HepG2 (cell line): ENCODE data around the gene PLXND1. TPM values are rescaled to one million over a fixed set of nuclear protein-coding genes. Genes with fewer than 3 reads are reported as not detected.

Experiments used
- AKAP8 ChIP-seq: sonication (generic); formaldehyde crosslinking; IDR thresholded peaks from 2 replicates; pipeline ENCODE4 v1.5.1; 2020; ENCODE audit warnings: mild to moderate bottlenecking, missing genetic modification reagents
- ARNT2 ChIP-seq: sonication (generic); formaldehyde crosslinking; IDR thresholded peaks from 2 replicates; pipeline ENCODE4 v1.8.0; 2022; ENCODE audit warnings: mild to moderate bottlenecking, low read depth, missing genetic modification reagents, moderate library complexity
- FOXP4 ChIP-seq: sonication (generic); formaldehyde crosslinking; IDR thresholded peaks from 2 replicates; pipeline ENCODE4 v1.4.0; 2020; ENCODE audit warnings: missing genetic modification reagents
- GLI4 ChIP-seq: sonication (generic); formaldehyde crosslinking; IDR thresholded peaks from 2 replicates; pipeline ENCODE4 v1.5.1; 2020; ENCODE audit warnings: missing genetic modification reagents, mild to moderate bottlenecking, moderate library complexity, borderline replicate concordance
- JUNB ChIP-seq: sonication (generic); formaldehyde crosslinking; IDR thresholded peaks from 2 replicates; pipeline ENCODE4 v1.8.0; 2022; ENCODE audit warnings: missing genetic modification reagents, mild to moderate bottlenecking, borderline replicate concordance
- SMAD1 ChIP-seq: sonication (generic); formaldehyde crosslinking; IDR thresholded peaks from 2 replicates; pipeline ENCODE4 v1.4.0; 2020; ENCODE audit warnings: missing genetic modification reagents, low read depth, mild to moderate bottlenecking, borderline replicate concordance
- SRSF1 ChIP-seq: fragments of 200-400 bp; formaldehyde crosslinking; optimal IDR thresholded peaks from 2 replicates; pipeline ENCODE3; 2017; ENCODE audit warnings: mild to moderate bottlenecking, low read depth, low read length, moderate library complexity
- ZBTB42 ChIP-seq: sonication (generic); formaldehyde crosslinking; IDR thresholded peaks from 2 replicates; pipeline ENCODE4 v1.5.0; 2020; ENCODE audit warnings: mild to moderate bottlenecking, missing genetic modification reagents
- ZNF10 ChIP-seq: sonication (generic); formaldehyde crosslinking; IDR thresholded peaks from 2 replicates; pipeline ENCODE4 v1.4.0; 2020; ENCODE audit warnings: mild to moderate bottlenecking, low read depth, missing genetic modification reagents, borderline replicate concordance
- ZNF207 ChIP-seq: fragments of 450-650 bp; IDR thresholded peaks from 2 replicates; pipeline ENCODE4 v1.6.1; 2016; ENCODE audit warnings: antibody characterized with exemption, borderline replicate concordance
- ZNF256 ChIP-seq: sonication (generic); formaldehyde crosslinking; conservative IDR thresholded peaks from 2 replicates; pipeline ENCODE4 v1.4.0; 2020; ENCODE audit warnings: missing genetic modification reagents
- ZNF318 ChIP-seq: sonication (generic); formaldehyde crosslinking; IDR thresholded peaks from 2 replicates; pipeline ENCODE4 v1.4.0; 2020; ENCODE audit warnings: mild to moderate bottlenecking, missing genetic modification reagents
- ZNF576 ChIP-seq: sonication (generic); formaldehyde crosslinking; IDR thresholded peaks from 2 replicates; pipeline ENCODE4 v1.4.0; 2020; ENCODE audit warnings: mild to moderate bottlenecking, missing genetic modification reagents
- ZNF737 ChIP-seq: sonication (generic); formaldehyde crosslinking; IDR thresholded peaks from 2 replicates; pipeline ENCODE4 v1.5.0; 2020; ENCODE audit warnings: missing genetic modification reagents, mild to moderate bottlenecking, borderline replicate concordance
- ZNF768 ChIP-seq: sonication (generic); formaldehyde crosslinking; IDR thresholded peaks from 2 replicates; pipeline ENCODE4 v1.4.0; 2020; ENCODE audit warnings: missing genetic modification reagents
- ZXDC ChIP-seq: sonication (generic); formaldehyde crosslinking; IDR thresholded peaks from 2 replicates; pipeline ENCODE4 v1.5.0; 2020; ENCODE audit warnings: mild to moderate bottlenecking, missing genetic modification reagents
- polyA plus RNA-seq, 8 experiments: library from polyadenylated mRNA; depleted of rRNA in 3 of 8; stranded (reverse) in 7 of 8; unstranded in 1 of 8; fragments of >200 nt; fragmentation: Illumina TruSeq in 4 of 8; extraction: Trizol in 4 of 8; gene quantifications; 2 replicates each; pipeline versions ENCODE4 v1.2.1 to v1.2.3, GENCODE V29; 2011 to 2016; ENCODE audit warnings: low read depth in 4 of 8, missing spikeins in 1 of 8, mixed read lengths in 1 of 8; ENCODE audit not compliant: insufficient read depth in 1 of 8
- total RNA-seq, 5 experiments: library from RNA; depleted of rRNA; stranded (reverse); fragments of >200 nt; fragmentation: Illumina TruSeq; extraction: Trizol; gene quantifications; 2 replicates each; pipeline ENCODE4 v1.2.3, GENCODE V29; 2016; ENCODE audit warnings: low read depth in 1 of 5

PLXND1 gene
- total and polyA plus RNA-seq, 2 of the 13 experiments (the other 11 are each of a cell fraction or from before 2014, with no cell fraction given): 15.9 to 42.0 TPM

- no peak for TF ChIP-seq SRSF1
- TF ChIP-seq ZNF207: no peak
- TF ChIP-seq ARNT2: peak; percentile 85
- TF ChIP-seq AKAP8 (CRISPR knock-in tag): no peak
- peak; percentile 81 for TF ChIP-seq FOXP4 (CRISPR knock-in tag)
- no peak; the same call in 1 of the 2 replicates for TF ChIP-seq ZNF768 (CRISPR knock-in tag)
- no peak for TF ChIP-seq SMAD1 (CRISPR knock-in tag)
- TF ChIP-seq ZNF737 (CRISPR knock-in tag): no peak
- TF ChIP-seq ZNF10 (CRISPR knock-in tag): no peak
- TF ChIP-seq JUNB (CRISPR knock-in tag): no peak
- no peak; the same call in 1 of the 2 replicates for TF ChIP-seq GLI4 (CRISPR knock-in tag)
- no peak for TF ChIP-seq ZNF318 (CRISPR knock-in tag)
- TF ChIP-seq ZBTB42 (CRISPR knock-in tag): peak; percentile 93
- no peak for TF ChIP-seq ZNF576 (CRISPR knock-in tag)
- no peak; the same call in 1 of the 2 replicates for TF ChIP-seq ZXDC (CRISPR knock-in tag)
- no peak for TF ChIP-seq ZNF256 (CRISPR knock-in tag)
These were observed 20.4 kb upstream of the PLXND1 start (continued) for GRCh38 chr3:129626744-129627349.
